Measurements from ENCODE around the gene CD300LF.

GRCh38 chr17:74686761-74687160 is 26.0 kb downstream of the CD300LF start:
- TF ChIP-seq REST (IDR thresholded peaks at IDR 0.05; ENCODE audit: unreplicated experiment) (no peak), CTCF (conservative IDR thresholded peaks at IDR 0.05; ENCODE audit: low read depth in 2 of 2) (no peak; a peak in 1 of 4 replicates), POLR2AphosphoS5 (IDR thresholded peaks at IDR 0.05; ENCODE audit: low read depth) (no peak), ETS1 (IDR thresholded peaks at IDR 0.05) (no peak)

Data from GM23338 (cell line).